ENCODE results near the gene KCNAB2. TPM values are rescaled to one million over a fixed set of nuclear protein-coding genes. Genes with fewer than 3 reads are reported as not detected.

The KCNAB2 gene
- total RNA-seq, 1 experiment from 2014 or later, result 14.4 TPM

DNA sequence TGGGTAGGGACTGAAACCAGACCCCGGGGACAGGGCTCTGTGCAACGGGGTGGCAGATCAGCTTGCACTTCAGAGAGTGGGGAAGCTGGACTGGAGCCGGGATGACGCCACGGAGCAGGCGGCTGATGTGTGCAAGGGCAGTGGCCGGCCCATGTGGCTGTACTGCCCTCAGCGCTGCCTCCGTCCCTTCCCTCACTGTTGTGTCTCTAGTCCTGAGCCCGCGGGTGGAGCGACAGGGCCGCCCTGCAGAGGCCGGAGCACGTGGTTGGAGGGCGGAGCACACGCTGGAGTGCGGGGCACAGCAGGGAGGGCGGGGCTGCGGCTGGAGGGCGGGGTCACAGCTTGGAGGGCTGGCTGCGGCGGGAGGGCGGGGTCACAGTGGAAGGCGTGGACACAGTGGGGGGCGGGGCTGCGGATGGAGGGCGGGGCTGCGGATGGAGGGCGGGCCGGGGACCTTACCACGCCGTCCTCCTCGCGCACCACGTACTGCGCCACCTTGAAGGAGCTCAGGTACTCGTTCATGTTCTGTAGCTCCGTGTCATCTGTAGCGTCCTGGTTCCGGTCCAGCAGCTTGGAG lies 82.0 kb downstream of the KCNAB2 start:
- DNase-seq (ENCODE audit: low spot score), result no peak

DNA sequence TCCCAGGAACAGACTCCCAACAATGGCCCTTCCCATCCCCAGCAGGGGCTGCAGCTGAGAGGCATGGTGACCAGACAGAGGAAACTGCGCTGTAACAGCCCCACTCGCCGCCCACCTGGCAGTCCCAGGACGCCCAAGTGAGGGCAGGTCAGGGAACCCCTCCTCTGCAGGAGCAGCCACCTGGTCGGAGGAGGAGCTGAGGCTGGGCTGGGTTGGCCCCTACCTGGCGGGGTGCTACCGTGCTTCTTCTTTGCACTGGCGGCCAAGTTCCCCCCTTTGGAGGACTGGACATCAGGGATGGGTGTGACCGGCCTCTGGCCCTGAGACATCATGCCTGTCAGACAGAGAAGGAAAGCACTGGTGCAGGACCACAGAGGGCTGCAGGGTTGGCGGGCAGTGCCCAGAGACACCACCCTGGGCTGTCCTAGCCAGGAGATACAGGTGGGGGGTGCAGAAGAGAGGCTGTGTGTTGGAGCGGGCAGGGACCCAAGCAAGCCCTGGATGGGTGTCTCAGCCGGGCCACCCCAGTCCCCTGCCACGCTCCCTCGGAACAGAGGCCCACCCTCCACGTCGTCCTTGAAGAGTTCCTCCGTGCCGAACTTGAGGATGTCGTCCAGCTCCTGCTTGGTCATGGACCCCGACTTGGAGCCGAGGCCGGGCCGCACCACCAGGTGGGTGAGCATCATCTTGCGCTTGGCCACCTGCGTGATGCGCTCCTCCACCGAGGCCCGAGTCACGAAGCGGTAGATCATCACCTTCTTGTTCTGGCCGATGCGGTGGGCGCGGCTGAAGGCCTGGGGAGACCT lies 82.8 kb downstream of the KCNAB2 start:
- no peak for DNase-seq (ENCODE audit: low spot score)

DNA sequence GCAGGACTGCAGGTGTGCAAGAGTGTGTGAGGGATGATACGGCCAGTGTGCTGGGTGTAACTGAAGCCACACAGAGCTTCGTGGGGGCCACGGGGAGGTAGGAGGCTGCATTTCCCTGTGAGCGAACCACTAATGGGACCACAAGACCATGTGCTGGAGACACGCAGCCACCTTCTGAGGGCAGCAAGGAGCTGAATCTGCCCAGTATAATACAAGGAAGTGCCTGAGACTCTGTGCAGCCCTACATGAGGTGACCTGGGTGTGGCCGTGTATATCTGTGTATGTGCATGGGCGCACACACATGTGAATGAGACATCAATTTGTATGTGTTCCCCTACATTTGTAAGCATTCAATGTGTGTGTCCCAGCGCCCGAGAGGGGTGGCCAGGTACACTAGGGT lies 83.6 kb downstream of the KCNAB2 start:
- DNase-seq (ENCODE audit: low spot score), result no peak

DNA sequence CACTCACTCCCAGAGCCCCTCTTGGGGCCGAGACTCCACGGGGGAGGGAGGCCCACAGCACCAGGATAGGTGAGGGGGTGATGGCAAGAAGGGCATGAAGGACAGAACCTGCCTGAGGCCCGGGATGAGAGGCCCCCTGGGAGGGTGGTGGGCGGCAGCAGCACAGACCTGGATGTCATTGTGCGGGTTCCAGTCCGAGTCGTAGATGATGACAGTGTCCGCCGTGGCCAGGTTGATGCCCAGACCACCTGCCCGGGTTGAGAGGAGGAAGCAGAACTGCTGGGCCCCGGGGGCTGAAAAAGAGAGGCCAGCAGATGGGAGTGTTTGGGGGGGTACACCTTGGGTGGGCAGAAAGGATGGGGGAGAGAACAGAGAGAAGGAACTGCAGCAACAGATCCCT lies 84.3 kb downstream of the KCNAB2 start:
- no peak for DNase-seq (ENCODE audit: low spot score)

DNA sequence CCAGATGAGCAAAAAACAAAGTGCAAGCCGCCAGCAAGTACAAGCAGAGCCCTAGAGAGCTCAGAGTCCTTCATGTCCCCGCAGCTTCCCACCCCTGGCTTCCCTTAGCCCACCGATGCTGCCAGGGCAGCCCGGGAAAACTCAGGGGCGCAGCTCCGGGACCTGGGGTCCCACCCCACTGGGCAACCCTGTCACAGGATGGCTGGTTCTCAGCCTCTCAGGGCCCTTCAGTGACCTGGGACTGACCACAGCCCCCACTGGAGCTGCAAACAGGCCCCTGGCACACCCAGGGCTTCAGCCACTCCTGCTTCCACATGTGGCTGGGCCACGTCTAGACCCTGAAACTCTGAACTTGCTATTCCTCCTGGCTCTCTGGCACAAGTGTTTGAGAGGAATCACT lies 84.9 kb downstream of the KCNAB2 start:
- no peak for DNase-seq (ENCODE audit: low spot score)

DNA sequence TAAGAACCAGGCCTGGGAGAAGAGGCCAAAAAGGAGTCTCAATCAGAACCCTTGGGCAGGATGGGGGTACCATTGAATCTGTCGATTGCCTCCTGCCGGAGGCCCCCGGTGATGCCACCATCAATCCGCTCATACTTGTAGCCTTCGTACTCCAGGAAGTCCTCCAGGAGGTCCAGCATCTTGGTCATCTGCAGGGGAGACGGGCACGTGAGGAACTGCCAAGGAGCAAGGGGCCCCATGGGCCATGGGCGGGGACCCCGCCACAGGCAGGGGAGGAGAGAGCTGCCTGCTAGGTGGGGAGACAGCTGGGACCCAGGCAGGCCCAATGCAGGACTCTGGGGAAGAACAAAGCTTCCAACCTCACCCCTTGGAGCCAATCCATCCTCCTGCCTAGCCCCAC lies 85.9 kb downstream of the KCNAB2 start:
- no peak for DNase-seq (ENCODE audit: low spot score)

DNA sequence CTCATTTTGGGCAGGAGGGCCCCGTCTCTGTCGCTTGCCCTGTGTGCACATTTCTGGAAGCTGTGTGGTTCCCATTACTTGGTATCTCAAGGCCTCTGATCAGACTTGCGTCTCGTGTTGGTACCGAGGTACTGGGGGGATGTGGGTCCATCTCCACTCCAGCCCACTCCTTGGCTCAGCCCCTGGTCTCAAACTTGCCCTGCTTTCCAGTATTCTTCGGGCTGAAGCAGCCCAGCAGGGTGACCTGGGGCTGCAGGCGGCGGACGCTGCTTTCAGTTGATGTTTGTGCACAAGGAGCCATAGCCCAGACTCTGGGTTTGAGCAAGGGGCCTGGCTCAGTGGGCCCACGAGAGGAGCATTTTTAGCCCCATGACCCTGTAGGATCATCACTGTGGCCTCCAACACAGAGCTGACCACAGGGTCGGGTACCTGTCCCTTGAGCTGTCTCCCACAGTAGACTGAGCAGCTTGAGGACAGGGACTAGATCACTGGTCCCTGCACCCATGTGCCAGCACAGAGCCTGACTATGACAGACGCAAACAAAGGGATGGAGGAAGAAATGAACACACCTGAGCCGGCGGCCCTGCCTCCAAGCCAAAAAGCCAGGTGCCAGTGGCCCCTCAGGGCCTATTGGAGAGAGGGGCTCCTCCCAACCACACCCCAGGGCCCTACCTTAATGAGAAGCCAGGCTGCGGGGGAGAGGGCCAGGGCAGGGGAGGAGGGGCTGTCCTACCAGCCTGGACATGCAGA lies 87.6 kb downstream of the KCNAB2 start:
- DNase-seq (ENCODE audit: low spot score), result no peak

DNA sequence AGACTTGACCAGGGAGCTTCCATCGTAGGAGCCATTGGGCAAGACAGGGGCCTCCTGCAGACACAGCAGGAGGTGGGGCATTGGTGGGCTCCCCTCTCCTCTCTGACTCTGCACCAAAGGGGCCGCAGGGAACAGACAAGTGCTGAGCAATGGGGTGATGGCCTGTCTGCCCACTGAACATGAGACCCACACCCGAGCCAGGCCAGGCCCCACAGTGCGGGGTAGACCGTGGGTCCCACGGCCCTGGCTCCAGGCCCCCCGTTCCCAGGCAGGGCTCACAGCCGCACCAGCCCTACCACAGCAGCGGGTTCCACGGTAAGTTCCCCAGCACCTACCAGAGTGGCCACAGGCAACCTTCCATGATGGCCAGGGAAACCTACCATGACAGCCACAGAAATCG lies 88.5 kb downstream of the KCNAB2 start:
- no peak for DNase-seq (ENCODE audit: low spot score)

DNA sequence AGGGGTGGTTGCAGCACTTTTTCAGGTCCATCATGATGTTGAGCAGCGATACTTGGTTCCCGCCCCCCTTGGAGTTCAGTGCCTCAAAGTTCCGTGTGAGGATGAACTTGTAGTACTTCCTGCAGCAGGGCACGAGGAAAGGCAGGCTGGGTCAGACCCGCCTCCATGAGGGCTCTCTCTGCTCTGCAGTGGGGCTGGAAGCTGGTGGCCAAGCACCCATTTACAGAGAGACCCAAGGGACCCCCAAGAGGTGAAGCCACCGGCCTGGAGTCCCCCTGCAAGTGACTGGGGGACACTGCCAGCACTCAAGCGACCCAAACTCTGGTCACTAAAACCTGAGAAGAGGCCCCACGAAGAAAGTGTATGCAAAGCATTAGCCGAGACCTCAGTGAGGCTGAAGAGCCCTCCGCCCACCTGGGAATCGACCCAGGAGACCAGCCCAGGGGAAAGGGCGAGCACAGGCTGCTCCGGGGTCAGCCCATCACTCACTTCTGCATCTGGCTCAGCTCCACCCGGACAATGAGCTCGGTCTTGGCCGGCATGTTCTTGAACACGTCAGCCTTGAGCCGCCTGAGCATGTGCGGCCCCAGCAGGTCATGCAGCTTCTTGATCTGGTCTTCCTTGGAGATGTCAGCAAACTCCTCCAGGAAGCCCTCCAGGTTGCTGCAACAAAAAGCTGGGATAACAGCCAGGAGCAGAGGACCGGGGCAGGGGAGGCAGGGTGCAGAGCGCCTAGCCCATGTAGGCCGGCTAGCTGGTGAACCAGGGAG lies 89.2 kb downstream of the KCNAB2 start:
- no peak for DNase-seq (ENCODE audit: low spot score)

DNA sequence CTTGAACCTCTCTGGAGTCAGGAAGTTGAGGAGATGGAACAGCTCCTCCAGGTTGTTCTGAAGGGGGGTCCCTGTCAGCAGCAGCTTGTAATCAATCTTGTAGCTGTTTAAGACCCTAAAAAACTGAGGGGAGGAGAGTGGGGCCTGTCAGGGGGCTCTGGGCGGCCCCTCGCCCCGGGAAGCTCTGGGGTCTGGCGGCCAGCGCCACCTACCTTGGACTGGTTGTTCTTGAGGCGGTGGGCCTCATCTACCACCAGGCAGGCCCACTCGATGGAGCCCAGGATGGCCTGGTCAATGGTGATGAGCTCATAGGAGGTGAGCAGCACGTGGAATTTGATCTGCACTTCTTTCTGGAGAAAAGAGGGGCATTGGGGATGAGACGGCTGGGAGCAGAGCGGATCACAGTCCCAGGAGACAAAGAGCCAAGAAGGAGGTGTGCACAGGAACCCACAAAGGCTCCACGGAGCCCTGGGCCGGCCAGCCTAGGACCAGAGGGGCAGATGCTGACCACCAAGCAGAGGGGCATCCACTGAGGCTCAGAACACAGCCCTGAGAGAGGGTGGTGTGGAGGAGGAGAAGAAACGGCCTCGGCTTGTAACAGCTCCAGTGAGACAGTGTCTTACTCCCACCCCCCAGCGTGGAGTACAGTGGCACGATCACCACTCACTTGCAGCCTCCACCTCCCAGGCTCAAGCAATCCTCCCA lies 91.0 kb downstream of the KCNAB2 start:
- no peak for DNase-seq (ENCODE audit: low spot score)

DNA sequence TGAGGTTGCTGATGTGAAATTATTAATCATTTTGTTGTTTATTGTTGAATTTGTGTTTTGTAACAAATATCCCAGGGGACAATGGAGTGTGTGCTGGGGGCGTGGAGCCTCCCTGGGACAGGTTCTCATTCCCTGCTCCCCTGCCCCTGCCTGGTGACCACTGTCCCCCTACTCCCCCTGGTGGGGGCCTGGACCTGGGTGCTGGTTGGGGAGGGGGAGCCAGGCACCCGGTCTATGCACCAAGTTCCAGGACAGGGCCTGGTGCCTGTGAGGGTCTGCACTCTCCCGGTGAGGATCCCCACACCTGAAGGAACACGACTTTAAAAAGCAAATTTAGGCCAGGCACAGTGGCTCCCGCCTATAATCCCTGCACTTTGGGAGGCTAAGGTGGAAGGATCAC lies 92.1 kb downstream of the KCNAB2 start:
- DNase-seq (ENCODE audit: low spot score), result no peak

DNA sequence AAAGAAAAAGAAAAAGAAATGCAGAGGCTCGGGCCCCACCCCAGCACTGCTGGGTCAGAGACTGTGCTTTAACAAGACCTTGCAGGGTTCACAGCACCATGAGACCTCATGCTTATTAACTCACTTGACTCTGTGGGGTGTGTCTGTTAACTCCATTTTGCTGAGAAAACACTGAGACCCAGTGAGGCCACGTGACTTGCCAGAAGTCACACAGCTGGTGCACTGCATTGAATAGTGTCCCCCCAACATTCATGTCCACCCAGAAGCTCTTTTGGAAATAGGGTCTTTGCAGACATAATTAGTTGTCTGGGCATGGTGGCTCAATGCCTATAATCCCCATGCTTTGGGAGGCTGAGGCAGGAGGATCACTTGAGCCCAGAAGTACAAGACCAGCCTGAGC lies 94.7 kb downstream of the KCNAB2 start:
- no peak for DNase-seq (ENCODE audit: low spot score)

DNA sequence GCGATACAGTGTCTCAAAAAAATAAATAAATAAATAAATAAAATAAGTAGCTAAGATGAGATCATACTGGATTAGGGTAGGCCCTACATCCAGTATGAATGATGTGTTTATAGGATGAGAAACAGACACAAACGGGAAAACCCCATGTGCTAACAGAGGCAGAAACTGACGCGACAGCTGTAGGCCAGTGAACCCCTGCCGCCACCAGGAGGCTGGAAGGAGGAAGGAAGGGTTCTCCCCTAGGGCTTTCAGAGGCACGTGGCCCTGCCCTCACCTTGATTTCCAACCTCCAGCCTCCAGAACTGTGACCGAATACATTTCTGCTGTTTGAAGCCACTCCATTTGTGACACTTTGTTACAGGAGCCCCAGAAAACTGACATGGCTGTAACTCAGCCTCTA lies 95.9 kb downstream of the KCNAB2 start:
- DNase-seq (ENCODE audit: low spot score), result peak; percentile 4

DNA sequence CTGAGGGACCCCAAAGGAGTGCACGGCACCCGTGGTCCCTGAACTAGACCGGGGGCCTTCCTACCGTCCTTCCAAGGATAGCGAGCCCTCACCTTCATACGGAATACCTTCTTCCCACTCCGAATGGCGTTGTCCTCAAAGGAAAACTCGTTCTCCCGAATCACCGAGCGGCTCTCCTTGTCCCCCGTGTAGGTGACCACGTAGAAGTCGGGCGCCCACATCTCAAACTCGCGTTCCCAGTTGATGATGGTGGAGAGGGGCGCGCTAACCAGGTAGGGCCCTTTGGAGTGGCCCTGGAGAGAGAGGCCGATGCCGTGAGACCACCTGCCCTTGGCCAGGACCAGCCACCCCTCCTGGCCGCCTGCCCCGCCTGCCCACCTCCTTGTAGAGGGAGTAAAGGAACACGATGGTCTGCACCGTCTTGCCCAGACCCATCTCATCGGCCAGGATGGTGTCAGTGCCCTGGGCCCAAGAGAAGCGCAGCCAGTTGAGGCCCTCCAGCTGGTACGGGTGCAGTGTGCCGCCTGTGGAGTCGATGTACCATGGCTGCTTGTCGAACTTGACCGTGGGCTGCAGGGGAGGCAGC lies 96.4 kb downstream of the KCNAB2 start:
- no peak for DNase-seq (ENCODE audit: low spot score)

DNA sequence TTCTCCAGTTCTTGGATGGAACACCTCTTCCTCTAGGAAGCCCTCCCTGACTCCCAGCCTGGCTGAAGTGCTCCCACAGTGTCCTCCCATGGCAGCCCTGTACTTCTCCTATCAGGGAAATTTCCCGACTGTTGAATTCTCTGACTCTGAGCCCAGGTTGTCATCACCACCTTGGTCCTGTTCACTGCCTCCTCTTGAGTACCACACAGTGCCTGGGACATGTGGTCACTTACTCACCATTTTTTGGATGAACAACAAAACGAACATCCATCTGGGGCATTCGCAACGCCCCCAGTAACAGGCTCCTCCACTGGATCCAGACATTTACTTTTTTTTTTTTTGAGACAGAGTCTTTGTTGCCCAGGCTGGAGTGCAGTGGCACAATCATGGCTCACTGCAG lies 97.0 kb downstream of the KCNAB2 start:
- no peak for DNase-seq (ENCODE audit: low spot score)

DNA sequence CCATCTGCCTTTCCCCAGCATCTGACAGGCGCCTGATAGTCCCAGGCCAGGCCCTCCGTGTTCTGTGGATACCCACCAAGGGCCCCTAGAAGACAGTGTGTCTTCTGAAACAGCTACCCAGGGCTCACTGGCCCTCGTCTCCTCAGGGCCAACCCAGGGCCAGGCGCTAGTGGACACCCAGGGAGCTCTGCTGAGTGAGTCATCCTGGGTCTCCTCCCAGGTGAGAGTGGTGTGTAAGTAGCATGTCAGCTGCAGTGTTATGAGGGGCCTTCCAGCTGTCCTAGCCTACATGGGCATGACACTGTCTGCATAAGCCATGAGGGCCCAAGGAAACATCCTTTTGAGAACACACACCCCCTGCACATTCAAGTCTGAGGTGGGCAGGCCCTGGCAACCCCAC lies 97.7 kb downstream of the KCNAB2 start:
- DNase-seq (ENCODE audit: low spot score), result peak; percentile 4

DNA sequence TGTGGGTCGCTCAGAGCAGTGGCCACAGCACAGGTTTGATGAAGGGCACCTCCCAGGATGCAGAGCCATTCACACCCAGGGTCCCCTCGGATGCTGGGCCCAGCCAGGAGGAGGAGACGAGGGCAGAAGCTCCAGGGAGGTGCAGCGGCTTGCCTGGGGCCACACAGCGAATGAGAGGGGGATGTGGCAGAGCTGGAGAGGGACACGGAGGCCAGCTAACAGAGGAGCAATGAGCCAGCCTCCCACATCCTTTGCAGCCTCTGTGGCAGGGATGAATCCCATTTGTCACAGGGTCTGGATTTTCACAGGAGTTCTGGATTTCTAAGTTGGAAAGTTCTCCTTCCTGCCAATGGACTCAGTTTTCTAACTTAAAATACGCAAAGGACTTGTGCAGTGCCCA lies 98.5 kb downstream of the KCNAB2 start:
- DNase-seq (ENCODE audit: low spot score), result no peak

DNA sequence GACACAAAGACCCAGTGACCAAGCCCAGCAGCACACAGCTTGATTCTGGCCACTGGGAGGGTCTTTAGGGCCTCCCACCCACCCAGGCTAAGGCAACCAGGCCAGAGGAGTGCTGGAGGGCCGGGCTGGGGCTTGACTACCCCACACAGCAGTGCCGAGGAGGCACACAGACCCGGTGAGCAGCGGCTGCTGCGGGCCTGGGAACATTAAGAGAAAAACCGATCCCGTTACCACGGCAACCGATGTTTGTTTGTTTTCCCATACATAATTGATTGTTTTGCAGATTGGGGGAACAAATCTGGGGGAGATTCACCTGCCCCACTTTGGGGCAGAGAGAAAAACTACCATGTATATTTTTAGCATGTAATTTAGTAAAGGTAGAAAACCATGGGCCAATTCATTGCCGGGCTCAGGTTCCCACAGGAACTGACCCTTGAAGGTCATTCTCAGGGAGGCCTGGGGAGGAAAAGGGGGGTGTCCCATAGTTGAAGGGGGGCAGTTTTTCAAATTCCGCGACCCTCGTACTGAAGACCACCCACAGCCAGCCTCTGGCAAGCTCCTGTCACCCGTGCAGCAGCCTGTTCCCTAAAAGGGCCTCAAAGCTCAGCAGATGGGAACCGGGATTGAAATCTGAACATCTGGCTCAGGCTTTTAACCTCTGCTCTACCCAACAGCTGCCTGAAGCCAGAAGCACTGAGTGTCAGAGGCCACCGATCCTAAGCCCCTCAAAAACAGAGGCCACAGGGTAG lies 99.1 kb downstream of the KCNAB2 start:
- no peak for DNase-seq (ENCODE audit: low spot score)

DNA sequence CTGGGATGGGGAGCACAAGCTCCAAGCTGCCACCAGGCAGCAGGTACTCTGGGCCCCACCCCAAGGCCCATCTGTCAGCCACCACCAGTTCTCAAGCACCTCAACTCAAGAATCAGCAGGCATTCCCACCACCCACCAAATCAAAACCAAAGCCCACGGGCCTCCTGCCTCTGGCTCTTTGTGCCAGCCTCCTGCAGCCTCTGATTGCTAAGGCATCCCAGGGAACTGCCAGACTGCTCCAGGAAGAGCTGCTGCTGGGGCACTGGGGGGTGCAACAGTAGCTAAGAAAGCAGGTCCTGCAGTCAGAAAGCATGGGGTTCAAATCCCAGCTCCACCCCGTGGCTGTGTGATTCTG lies 99.7 kb downstream of the KCNAB2 start:
- no peak for DNase-seq (ENCODE audit: low spot score)

DNA sequence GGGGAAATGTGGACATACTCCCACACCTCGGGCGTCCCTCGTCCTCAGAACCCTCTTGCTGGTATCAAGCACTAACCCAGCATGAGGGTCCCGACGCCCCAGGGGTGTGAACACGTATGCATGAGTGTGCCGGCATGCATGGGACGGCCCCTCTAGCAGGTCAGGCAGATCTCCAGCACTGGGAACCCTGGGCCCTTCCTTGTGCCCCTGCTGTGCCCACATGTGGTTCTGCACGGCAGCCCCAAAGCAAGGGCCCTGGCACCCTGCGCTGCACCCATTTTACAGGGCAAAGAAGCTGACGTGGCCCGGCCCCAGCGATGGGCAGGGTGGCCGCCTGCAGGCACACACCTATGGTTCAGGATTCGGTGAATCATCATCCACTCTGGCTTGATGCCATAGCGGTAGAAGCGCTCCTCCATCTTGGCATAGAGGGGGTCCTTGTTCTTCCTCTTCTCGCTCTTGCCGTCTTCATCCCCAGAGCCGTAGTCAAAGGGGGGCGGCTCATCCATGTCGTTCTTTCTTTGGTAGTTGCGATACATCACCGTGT lies 100.2 kb downstream of the KCNAB2 start:
- DNase-seq (ENCODE audit: low spot score), result no peak

Data from A172 (cell line).